WTC11 (cell line): ENCODE data around the gene PPP1CB. TPM values are rescaled to one million over a fixed set of nuclear protein-coding genes. Genes with fewer than 3 reads are reported as not detected.

Source experiments
- ATAC-seq: fragments of 200-7000 bp; cut with Tn5 transposase; 2 replicates; pipeline ENCODE4 v1.10.0; 2021; ENCODE audit warnings: mild to moderate bottlenecking, moderate library complexity
- CTCF ChIA-PET: fragments of 300-600 bp; sonication (Branson Sonifier 250); formaldehyde crosslinking; loops from one replicate; lab custom pipeline; 2021; ENCODE audit warnings: antibody characterized with exemption; lab: Charles Lee
- POLR2A ChIA-PET: fragments of 350-600 bp; sonication (Branson Sonifier 250); formaldehyde crosslinking; loops from one replicate; lab custom pipeline; 2021; ENCODE audit warnings: antibody characterized with exemption; lab: Charles Lee
- DNase-seq: peaks from one replicate; pipeline ENCODE4 v3.0.0; 2021; ENCODE audit warnings: low spot score
- H3K27ac Mint-ChIP-seq: 2 replicates; pipeline ENCODE4 v1.8.0; 2021; ENCODE audit warnings: mixed read lengths
- H3K27me3 Mint-ChIP-seq: 2 replicates; pipeline ENCODE4 v1.8.0; 2021; ENCODE audit warnings: low read depth, mild to moderate bottlenecking, moderate library complexity, mixed read lengths
- H3K36me3 Mint-ChIP-seq: 2 replicates; pipeline ENCODE4 v1.8.0; 2021; ENCODE audit warnings: mixed read lengths
- H3K4me1 Mint-ChIP-seq: 2 replicates; pipeline ENCODE4 v1.8.0; 2022; ENCODE audit warnings: mixed read lengths
- H3K4me3 Mint-ChIP-seq: 2 replicates; pipeline ENCODE4 v1.8.0; 2021; ENCODE audit warnings: mild to moderate bottlenecking, moderate library complexity, mixed read lengths
- H3K9me3 Mint-ChIP-seq: 2 replicates; pipeline ENCODE4 v1.8.0; 2021; ENCODE audit warnings: mixed read lengths
- ATF6 ChIP-seq: sonication (generic); formaldehyde crosslinking; IDR thresholded peaks from 2 replicates; pipeline ENCODE4 v1.8.1; 2023; ENCODE audit warnings: mild to moderate bottlenecking, missing genetic modification reagents
- CREB1 ChIP-seq: sonication (generic); formaldehyde crosslinking; IDR thresholded peaks from 2 replicates; pipeline ENCODE4 v1.8.0; 2023; ENCODE audit warnings: mild to moderate bottlenecking, missing genetic modification reagents
- ELF4 ChIP-seq: sonication (generic); formaldehyde crosslinking; IDR thresholded peaks from 2 replicates; pipeline ENCODE4 v1.8.1; 2022; ENCODE audit warnings: low read depth, mild to moderate bottlenecking, moderate library complexity, missing genetic modification reagents
- EMX1 ChIP-seq: fragments of 250-450 bp; sonication (Bioruptor Pico); IDR thresholded peaks from 2 replicates; pipeline ENCODE4 v1.8.0; 2021; ENCODE audit warnings: mild to moderate bottlenecking
- ERG ChIP-seq: fragments of 250-450 bp; sonication (Bioruptor Pico); IDR thresholded peaks from 2 replicates; pipeline ENCODE4 v1.8.0; 2021; ENCODE audit warnings: mild to moderate bottlenecking
- FOXP4 ChIP-seq: sonication (generic); formaldehyde crosslinking; IDR thresholded peaks from 2 replicates; pipeline ENCODE4 v1.8.0; 2022; ENCODE audit warnings: mild to moderate bottlenecking, missing genetic modification reagents
- KAT7 ChIP-seq: sonication (generic); formaldehyde crosslinking; IDR thresholded peaks from 2 replicates; pipeline ENCODE4 v1.8.1; 2023; ENCODE audit warnings: missing genetic modification reagents, mild to moderate bottlenecking, borderline replicate concordance
- MLX ChIP-seq: sonication (generic); formaldehyde crosslinking; IDR thresholded peaks from 2 replicates; pipeline ENCODE4 v1.8.1; 2023; ENCODE audit warnings: mild to moderate bottlenecking, missing genetic modification reagents, moderate library complexity
- MYBL2 ChIP-seq: sonication (generic); formaldehyde crosslinking; IDR thresholded peaks from 2 replicates; pipeline ENCODE4 v1.8.1; 2023; ENCODE audit warnings: mild to moderate bottlenecking, moderate library complexity, missing genetic modification reagents
- SOX15 ChIP-seq: fragments of 250-450 bp; sonication (Bioruptor Pico); IDR thresholded peaks from 2 replicates; pipeline ENCODE4 v1.9.0; 2021; ENCODE audit warnings: mild to moderate bottlenecking
- TP53 ChIP-seq: sonication (generic); formaldehyde crosslinking; IDR thresholded peaks from 2 replicates; pipeline ENCODE4 v1.8.1; 2023; ENCODE audit warnings: mild to moderate bottlenecking, missing genetic modification reagents
- ZBTB43 ChIP-seq: sonication (generic); formaldehyde crosslinking; IDR thresholded peaks from 2 replicates; pipeline ENCODE4 v1.8.1; 2023; ENCODE audit warnings: mild to moderate bottlenecking, missing genetic modification reagents
- ZSCAN18 ChIP-seq: fragments of 250-450 bp; sonication (Bioruptor Pico); IDR thresholded peaks from 2 replicates; pipeline ENCODE4 v2.1.2; 2022; ENCODE audit warnings: mild to moderate bottlenecking, moderate library complexity
- total RNA-seq: library from RNA; stranded (reverse); gene quantifications from 3 replicates; pipeline ENCODE4 v1.2.3, GENCODE V29; 2021
- TF ChIP-seq, protein P1 (sequence below): sonication (generic); formaldehyde crosslinking; IDR thresholded peaks from 2 replicates; pipeline ENCODE4 v1.8.1; 2022; ENCODE audit warnings: mild to moderate bottlenecking, missing genetic modification reagents, moderate library complexity, borderline replicate concordance
- TF ChIP-seq, protein P2 (sequence below): sonication (generic); formaldehyde crosslinking; IDR thresholded peaks from 2 replicates; pipeline ENCODE4 v1.8.0; 2023; ENCODE audit warnings: mild to moderate bottlenecking, missing genetic modification reagents
- TF ChIP-seq, protein P3 (sequence below): sonication (generic); formaldehyde crosslinking; IDR thresholded peaks from 2 replicates; pipeline ENCODE4 v1.8.0; 2023; ENCODE audit warnings: missing genetic modification reagents, mild to moderate bottlenecking, borderline replicate concordance

The PPP1CB gene
- total RNA-seq, 1 experiment from 2014 or later, result 133 TPM

DNA sequence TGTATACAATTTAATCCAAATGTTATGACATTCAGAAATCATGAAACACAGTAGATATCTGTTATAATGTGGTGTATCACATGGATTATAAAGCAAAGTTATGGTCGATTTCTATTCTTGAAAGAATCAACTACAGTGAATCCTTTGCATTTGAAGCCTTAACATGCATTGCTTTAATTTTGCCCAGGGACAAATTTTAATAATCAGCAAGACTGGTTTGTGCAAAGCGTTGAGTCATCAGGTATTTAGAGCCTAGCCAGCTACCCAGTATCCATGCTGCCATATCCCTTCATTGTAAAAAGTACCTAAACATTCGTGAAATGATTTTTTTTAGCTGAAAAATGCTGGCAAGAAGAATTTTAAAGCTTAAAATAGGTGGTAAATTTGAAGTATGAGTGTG is 50.1 kb downstream of the PPP1CB start:
- no peak overlapping the region for H3K4me3 Mint-ChIP-seq
- no peak overlapping the region for H3K27ac Mint-ChIP-seq
- H3K27me3 Mint-ChIP-seq, result no peaks in the 10 kb centered on the region
- H3K4me1 Mint-ChIP-seq, result no peaks in the 10 kb centered on the region
- no peak for ATAC-seq
- TF ChIP-seq TP53 (no peak), ELF4 (no peak), ERG (CRISPR knock-in tag) (no peak), MLX (CRISPR knock-in tag) (no peak), EMX1 (CRISPR knock-in tag) (no peak), CREB1 (CRISPR knock-in tag) (no peak), ZBTB43 (CRISPR knock-in tag) (no peak), FOXP4 (CRISPR knock-in tag) (no peak), MYBL2 (no peak), ZSCAN18 (CRISPR knock-in tag) (no peak), KAT7 (CRISPR knock-in tag) (no peak)
- TF ChIP-seq, protein P1, sequence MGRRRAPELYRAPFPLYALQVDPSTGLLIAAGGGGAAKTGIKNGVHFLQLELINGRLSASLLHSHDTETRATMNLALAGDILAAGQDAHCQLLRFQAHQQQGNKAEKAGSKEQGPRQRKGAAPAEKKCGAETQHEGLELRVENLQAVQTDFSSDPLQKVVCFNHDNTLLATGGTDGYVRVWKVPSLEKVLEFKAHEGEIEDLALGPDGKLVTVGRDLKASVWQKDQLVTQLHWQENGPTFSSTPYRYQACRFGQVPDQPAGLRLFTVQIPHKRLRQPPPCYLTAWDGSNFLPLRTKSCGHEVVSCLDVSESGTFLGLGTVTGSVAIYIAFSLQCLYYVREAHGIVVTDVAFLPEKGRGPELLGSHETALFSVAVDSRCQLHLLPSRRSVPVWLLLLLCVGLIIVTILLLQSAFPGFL (CRISPR knock-in tag), result no peak
- TF ChIP-seq, protein P2, sequence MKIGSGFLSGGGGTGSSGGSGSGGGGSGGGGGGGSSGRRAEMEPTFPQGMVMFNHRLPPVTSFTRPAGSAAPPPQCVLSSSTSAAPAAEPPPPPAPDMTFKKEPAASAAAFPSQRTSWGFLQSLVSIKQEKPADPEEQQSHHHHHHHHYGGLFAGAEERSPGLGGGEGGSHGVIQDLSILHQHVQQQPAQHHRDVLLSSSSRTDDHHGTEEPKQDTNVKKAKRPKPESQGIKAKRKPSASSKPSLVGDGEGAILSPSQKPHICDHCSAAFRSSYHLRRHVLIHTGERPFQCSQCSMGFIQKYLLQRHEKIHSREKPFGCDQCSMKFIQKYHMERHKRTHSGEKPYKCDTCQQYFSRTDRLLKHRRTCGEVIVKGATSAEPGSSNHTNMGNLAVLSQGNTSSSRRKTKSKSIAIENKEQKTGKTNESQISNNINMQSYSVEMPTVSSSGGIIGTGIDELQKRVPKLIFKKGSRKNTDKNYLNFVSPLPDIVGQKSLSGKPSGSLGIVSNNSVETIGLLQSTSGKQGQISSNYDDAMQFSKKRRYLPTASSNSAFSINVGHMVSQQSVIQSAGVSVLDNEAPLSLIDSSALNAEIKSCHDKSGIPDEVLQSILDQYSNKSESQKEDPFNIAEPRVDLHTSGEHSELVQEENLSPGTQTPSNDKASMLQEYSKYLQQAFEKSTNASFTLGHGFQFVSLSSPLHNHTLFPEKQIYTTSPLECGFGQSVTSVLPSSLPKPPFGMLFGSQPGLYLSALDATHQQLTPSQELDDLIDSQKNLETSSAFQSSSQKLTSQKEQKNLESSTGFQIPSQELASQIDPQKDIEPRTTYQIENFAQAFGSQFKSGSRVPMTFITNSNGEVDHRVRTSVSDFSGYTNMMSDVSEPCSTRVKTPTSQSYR (CRISPR knock-in tag), result no peak
- TF ChIP-seq, all 79 proteins: peak for 0
- DNase-seq, result no peak
- CTCF ChIA-PET, result no interaction called here
- peaks cover 4% of the 10 kb centered on the region for H3K9me3 Mint-ChIP-seq
- POLR2A ChIA-PET, result no interaction called here
- H3K36me3 Mint-ChIP-seq, result peaks cover 39% of the 10 kb centered on the region

GRCh38 chr2:28802975-28803429 is 51.4 kb downstream of the PPP1CB start:
- H3K9me3 Mint-ChIP-seq, result peaks cover 4% of the 10 kb centered on the region
- DNase-seq, result no peak
- ChIA-PET CTCF (no interaction called here), POLR2A (no interaction called here)
- H3K4me3 Mint-ChIP-seq, result no peak overlapping the region
- H3K4me1 Mint-ChIP-seq, result no peaks in the 10 kb centered on the region
- ATAC-seq, result no peak
- no peaks in the 10 kb centered on the region for H3K27me3 Mint-ChIP-seq
- H3K27ac Mint-ChIP-seq, result peak overlapping the region; percentile 72; the same call in 1 of the 2 replicates
- peaks cover 41% of the 10 kb centered on the region for H3K36me3 Mint-ChIP-seq
- no peak for TF ChIP-seq SOX15 (CRISPR knock-in tag)
- TF ChIP-seq, protein P3, sequence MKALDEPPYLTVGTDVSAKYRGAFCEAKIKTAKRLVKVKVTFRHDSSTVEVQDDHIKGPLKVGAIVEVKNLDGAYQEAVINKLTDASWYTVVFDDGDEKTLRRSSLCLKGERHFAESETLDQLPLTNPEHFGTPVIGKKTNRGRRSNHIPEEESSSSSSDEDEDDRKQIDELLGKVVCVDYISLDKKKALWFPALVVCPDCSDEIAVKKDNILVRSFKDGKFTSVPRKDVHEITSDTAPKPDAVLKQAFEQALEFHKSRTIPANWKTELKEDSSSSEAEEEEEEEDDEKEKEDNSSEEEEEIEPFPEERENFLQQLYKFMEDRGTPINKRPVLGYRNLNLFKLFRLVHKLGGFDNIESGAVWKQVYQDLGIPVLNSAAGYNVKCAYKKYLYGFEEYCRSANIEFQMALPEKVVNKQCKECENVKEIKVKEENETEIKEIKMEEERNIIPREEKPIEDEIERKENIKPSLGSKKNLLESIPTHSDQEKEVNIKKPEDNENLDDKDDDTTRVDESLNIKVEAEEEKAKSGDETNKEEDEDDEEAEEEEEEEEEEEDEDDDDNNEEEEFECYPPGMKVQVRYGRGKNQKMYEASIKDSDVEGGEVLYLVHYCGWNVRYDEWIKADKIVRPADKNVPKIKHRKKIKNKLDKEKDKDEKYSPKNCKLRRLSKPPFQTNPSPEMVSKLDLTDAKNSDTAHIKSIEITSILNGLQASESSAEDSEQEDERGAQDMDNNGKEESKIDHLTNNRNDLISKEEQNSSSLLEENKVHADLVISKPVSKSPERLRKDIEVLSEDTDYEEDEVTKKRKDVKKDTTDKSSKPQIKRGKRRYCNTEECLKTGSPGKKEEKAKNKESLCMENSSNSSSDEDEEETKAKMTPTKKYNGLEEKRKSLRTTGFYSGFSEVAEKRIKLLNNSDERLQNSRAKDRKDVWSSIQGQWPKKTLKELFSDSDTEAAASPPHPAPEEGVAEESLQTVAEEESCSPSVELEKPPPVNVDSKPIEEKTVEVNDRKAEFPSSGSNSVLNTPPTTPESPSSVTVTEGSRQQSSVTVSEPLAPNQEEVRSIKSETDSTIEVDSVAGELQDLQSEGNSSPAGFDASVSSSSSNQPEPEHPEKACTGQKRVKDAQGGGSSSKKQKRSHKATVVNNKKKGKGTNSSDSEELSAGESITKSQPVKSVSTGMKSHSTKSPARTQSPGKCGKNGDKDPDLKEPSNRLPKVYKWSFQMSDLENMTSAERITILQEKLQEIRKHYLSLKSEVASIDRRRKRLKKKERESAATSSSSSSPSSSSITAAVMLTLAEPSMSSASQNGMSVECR (CRISPR knock-in tag), result no peak
- no peak for TF ChIP-seq ATF6
